ENCODE measurements around the gene ASPDH.

ASPDH gene

GRCh38 chr19:50467566-50467965 lies 46.1 kb downstream of the ASPDH start:
- no peak overlapping the region for H3K4me3 ChIP-seq (ENCODE audit: low read depth, low read length)
- TF ChIP-seq CTCF (IDR thresholded peaks at IDR 0.05; ENCODE audit: low read depth, low read length, missing control alignments): no peak
- no peak for DNase-seq (ENCODE audit: low read depth)

GRCh38 chr19:50466706-50467039 lies 47.0 kb downstream of the ASPDH start:
- no peak for DNase-seq (ENCODE audit: low read depth)
- no peak overlapping the region for H3K4me3 ChIP-seq (ENCODE audit: low read depth, low read length)
- no peak for TF ChIP-seq CTCF (IDR thresholded peaks at IDR 0.05; ENCODE audit: low read depth, low read length, missing control alignments)

GRCh38 chr19:50465986-50466705 lies 47.6 kb downstream of the ASPDH start:
- peak; percentile 29 for TF ChIP-seq CTCF (IDR thresholded peaks at IDR 0.05; ENCODE audit: low read depth, low read length, missing control alignments)
- no peak for DNase-seq (ENCODE audit: low read depth)
- H3K4me3 ChIP-seq (ENCODE audit: low read depth, low read length): no peak overlapping the region

GRCh38 chr19:50465000-50465399 lies 48.7 kb downstream of the ASPDH start:
- no peak overlapping the region for H3K4me3 ChIP-seq (ENCODE audit: low read depth, low read length)
- no peak for TF ChIP-seq CTCF (IDR thresholded peaks at IDR 0.05; ENCODE audit: low read depth, low read length, missing control alignments)
- DNase-seq (ENCODE audit: low read depth): no peak

- H3K4me3 ChIP-seq (ENCODE audit: low read depth, low read length): no peak overlapping the region
- no peak for DNase-seq (ENCODE audit: low read depth)
Observed at GRCh38 chr19:50464348-50464747, 49.4 kb downstream of the ASPDH start.

GRCh38 chr19:50462970-50463369 lies 50.7 kb downstream of the ASPDH start:
- no peak for TF ChIP-seq CTCF (IDR thresholded peaks at IDR 0.05; ENCODE audit: low read depth, low read length, missing control alignments)
- DNase-seq (ENCODE audit: low read depth): no peak
- H3K4me3 ChIP-seq (ENCODE audit: low read depth, low read length): no peak overlapping the region

More at GRCh38 chr19:50464348-50464747, 49.4 kb downstream of the ASPDH start:
- TF ChIP-seq CTCF (IDR thresholded peaks at IDR 0.05; ENCODE audit: low read depth, low read length, missing control alignments): no peak
